ENCODE data around the gene LECT2. TPM values are rescaled to one million over a fixed set of nuclear protein-coding genes. Genes with fewer than 3 reads are reported as not detected.

The LECT2 gene
- total RNA-seq, 1 donor from 2014 or later: not detected

DNA sequence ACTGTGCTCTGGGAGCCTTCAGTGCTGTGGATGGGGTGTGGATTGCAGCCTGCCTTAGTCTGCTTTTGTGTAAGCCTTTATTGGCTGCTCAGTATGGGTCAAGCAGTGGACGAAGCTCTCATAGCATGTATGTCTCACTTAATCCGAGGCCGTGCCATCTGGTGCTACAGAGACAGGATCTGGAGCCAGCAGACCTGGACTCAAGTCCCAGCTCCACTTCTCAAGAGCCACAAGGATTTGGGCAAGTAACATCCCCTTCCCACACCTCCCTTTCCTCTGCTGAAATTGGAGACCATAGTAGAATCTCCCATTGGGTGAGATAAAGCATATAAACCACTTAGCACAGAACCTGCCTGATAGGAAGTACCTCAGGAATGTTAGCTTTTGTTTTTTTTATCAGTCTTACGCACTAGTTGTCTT lies 23.4 kb upstream of the LECT2 start:
- no peak for ATAC-seq

DNA sequence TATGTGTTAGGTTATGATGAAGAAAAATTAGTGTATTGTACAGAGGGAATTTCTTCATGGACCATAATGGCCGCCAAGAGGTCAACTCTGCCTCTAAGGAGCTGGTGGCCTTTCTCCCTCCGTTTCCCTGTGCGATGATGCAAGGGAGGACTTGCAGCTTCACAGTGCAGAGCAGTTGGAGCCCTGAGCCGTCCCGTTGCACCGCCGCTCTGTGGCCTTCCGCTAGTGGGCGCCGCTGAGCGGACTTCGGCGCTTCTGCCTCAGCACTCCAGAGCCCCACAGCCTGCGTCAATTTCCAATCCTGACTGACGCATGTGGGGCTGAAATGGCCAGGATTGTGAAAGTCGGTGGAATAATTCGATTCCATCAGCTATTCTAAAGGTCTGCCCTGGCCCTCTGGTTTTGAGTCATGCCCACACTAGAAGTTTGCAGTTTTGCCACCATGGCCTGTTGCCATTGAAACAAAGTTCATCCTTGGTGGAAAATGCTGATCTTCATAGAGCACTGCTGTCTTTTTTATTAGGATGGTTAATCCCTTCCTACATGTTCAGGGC lies 22.7 kb upstream of the LECT2 start:
- ATAC-seq: peak; percentile 89

- ATAC-seq: no peak
Observed at GRCh38 chr5:135976216-135976615, 21.4 kb upstream of the LECT2 start.

DNA sequence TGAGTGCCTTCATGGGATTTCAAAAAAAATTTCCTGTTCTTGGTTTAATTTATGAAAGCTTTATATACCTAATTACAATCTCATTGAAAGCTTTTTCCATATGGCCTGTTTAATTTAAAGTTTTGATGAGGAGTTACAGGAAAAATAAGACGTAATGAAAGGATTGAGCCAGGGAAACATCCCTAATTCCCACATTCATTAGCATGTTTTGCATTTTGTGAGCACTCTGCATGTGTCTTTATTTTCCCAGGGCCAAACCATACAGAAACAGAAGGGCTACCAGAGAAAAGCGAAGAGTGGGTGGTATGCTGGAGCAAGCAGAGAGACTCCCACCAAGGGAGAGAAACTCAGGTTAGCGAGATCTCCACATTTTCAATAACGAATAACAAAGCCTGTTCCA lies 20.3 kb upstream of the LECT2 start:
- no peak for ATAC-seq

DNA sequence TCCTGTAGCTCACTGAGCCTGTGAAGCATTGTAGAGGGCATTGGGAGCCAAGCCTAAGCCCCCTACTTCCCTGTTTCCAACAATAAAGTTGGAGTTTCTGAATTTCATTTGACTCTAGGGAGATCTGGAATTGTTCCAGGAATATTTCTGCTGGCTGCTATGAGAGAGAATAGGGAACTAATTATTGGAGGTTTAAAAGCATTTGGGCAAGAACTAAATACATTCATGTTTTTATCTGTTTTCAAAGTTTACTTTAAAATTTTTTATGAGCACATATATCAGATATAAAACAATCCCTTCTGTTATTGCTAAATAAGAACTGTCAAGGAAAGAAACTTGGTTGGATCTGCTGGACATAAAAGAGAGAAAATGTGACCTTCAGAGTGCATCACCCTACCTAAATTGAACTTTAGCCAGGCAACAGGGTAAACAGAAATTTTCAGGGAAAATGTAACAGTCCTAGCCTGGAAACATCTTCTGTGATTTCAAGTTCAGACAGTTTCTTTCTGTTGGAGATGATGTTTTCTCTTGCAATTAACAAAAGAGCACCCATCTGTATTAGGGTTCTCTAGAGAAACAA lies 19.3 kb upstream of the LECT2 start:
- ATAC-seq: no peak

- ATAC-seq: no peak
Observed at GRCh38 chr5:135973323-135974020, 18.7 kb upstream of the LECT2 start.

DNA sequence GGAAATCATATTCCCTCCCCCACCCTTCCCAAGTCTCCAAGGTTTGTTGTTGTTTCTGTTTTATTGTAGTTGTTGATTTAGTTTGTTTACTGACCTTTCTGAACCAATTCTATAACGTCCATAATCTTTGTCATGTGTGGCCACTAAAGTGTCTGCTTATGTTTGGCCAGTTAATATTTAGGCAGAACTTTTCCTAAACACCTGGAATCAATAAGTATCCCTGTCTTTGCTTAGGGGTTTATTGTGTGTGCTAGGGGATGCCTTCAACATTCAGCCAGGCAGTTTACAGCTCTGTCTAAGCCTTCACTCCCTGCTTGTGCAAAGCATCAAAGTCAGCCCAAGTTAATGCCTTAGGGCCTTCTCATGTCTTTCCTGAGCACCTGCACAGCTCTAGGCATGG lies 16.9 kb upstream of the LECT2 start:
- ATAC-seq: no peak

DNA sequence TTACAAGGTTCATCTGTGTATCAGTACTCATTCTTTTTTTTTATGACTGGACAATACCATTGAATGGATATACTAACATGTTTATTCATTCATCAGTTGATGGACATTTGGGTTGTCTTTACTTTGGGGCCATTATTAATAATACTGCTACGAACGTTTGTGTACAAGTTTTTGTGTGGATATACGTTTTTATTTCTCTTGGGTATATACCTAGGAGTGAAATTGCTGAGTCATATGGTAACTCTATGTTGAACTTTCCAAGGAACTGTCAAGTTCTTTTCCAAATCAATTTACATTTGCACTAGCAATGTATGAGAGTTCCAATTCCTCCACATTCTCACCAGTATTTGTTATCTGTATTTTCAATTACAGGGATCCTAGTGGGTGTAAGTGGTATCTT lies 12.0 kb upstream of the LECT2 start:
- ATAC-seq: no peak

DNA sequence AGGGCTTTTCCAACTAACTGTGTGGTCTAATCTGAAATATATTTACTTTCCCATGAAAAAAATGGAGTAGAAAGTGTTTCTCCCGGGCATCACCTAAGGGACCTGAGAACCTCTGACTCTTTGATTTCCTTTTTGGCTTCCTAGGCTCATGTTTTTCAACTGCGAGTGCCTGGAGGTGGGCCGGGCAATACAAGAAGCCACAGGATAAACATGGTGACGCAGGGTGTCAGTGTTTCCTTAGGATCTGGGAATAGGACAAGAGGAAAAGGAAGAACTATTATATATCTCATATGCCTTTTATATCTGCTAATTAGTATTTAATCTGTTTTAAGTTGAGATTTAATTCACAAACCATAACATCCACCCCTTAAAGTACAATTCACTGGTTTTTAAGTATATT lies 11.4 kb upstream of the LECT2 start:
- no peak for ATAC-seq

- no peak for ATAC-seq
Observed at GRCh38 chr5:135965504-135965903, 10.7 kb upstream of the LECT2 start.

- ATAC-seq: no peak
Observed at GRCh38 chr5:135964670-135965320, 10.0 kb upstream of the LECT2 start.

- no peak for ATAC-seq
Observed at GRCh38 chr5:135955525-135955924, 742 bp upstream of the LECT2 start.

- no peak for ATAC-seq
Observed at GRCh38 chr5:135953850-135954249, 933 bp downstream of the LECT2 start.

- ATAC-seq: no peak
Observed at GRCh38 chr5:135952683-135953082, 2.1 kb downstream of the LECT2 start.

- no peak for ATAC-seq
Observed at GRCh38 chr5:135951807-135952206, 3.0 kb downstream of the LECT2 start.

DNA sequence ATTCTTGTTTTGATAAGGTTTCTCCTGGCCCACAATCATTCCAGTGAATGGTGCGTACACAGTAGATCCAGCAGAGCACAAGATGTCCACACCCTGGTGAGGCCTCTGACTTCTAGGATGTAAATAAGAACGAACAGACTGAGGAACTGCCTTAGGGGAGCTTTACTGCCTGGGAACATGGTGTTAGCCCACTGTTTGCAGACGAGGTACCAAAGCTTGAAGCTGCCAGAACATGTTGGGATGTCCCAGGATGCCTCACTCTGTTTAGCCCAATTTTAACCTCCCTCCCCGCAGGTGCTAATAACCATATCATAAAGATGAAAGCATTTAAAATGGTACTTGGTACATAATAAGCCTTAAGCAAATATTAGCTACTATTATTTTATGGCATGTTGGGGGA lies 3.5 kb downstream of the LECT2 start:
- ATAC-seq: no peak

DNA sequence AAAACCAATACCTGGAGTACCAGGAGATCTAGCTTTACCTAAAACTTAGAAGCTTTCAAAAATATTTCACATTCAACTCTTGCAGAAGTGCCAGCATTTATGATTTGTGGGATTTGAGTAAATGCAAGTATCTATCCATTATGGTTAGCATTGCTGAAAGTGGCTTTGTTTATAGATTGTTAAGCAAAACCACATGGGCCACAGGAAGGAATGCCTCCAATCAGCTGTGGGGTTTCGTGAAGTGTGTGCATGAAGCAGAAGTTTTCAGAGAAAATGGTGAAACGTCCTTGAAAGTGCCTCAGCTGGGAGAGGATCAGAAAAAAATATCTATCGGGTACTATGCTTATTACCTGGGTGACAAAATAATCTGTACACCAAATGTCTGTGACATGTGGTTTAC lies 4.2 kb downstream of the LECT2 start:
- no peak for ATAC-seq

GRCh38 chr5:135944967-135945560 lies 9.7 kb downstream of the LECT2 start:
- ATAC-seq: no peak

GRCh38 chr5:135944564-135944963 lies 10.2 kb downstream of the LECT2 start:
- ATAC-seq: no peak

DNA sequence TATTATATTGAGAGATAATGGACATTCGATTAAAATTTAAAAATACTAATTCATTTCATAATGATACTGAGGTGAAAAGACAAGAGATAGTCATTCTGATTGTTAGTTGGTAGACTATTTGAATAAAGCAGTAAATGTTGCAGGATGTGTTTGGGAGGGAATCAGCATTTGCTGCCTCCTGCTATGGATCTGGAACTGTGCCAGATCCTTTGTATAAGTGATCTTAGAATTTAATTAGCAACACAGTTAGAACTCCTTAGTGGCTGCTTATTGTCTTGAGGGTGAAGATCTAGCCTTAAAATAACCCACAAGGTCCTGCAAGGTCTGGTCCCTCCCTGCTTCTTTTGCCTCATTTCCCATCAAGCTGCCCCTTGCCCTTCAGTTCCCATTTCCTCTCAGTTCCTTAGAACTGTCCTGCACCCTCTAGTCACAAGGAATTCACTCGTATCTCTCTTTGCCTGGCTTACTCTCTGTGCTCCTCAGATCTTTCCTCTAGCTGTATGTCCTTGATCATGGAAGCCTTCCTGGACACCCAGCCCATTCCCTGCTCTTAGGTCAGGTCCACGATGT lies 12.5 kb downstream of the LECT2 start:
- no peak for ATAC-seq

DNA sequence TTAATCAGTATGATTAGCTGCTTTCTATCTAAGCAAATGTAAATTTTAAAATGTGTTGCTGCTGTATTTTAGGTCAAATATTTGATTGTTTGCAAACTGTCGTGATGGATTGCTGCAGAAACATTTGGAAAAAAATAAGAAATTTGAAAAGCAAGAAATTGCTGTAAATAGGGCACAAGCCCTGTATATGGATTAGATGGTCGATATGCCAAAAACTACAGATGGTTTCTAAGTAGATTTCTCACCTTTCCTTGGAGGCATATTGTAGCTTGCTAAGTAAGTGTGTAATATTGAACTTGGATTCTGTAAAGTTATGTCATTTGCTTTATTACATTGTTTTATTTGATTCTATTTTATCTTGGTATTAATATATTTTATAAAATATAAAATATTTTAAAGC lies 13.1 kb downstream of the LECT2 start:
- no peak for ATAC-seq

DNA sequence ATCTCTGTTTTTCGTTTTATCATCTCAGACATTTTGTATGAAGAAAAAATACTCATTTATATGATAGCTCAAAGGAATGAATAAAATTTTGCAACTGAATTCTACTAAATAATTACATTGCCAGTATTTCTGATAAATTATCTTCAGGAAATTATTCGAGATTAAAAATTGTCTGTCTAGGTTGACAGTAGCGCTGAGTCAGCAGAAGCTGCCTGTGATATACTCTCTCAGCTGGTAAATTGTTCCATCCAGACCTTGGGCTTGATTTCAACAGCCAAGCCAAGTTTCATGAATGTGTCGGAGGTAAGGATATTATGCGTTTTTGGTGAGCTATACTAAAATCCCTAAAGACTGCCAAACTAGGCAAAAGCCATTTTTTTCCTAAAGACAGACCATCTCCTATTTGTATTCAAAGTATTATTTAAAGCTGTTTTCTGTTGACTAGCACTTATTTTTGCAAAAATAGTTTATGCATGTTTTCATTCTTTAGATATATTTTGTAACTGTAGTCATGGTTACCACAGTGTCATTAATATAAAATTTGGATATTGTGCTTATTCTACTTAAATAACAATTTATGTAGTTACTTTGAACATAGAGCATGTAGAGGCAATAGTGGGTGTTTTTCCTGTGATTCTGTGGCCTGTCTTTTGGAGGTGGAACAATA lies 17.4 kb downstream of the LECT2 start:
- no peak for ATAC-seq

- no peak for ATAC-seq
Observed at GRCh38 chr5:135934939-135935338, 19.8 kb downstream of the LECT2 start.

All from esophagus mucosa (tissue), 1 donor.